Measurements from ENCODE around the gene SARNP. TPM values are rescaled to one million over a fixed set of nuclear protein-coding genes. Genes with fewer than 3 reads are reported as not detected.
"Not testable (repeated sequence)": the region's sequence is repeated elsewhere in the genome, so short reads cannot be mapped to it uniquely, and the experiment has no call there.

Gene SARNP
- total RNA-seq, 2 donors from 2014 or later, result 39.1 to 49.2 TPM

GRCh38 chr12:55838361-55838760 is 20.8 kb upstream of the SARNP start:
- no peaks in the 10 kb centered on the region for H3K27me3 ChIP-seq (replicated peaks; ENCODE audit: insufficient read depth)
- TF ChIP-seq, protein P1, sequence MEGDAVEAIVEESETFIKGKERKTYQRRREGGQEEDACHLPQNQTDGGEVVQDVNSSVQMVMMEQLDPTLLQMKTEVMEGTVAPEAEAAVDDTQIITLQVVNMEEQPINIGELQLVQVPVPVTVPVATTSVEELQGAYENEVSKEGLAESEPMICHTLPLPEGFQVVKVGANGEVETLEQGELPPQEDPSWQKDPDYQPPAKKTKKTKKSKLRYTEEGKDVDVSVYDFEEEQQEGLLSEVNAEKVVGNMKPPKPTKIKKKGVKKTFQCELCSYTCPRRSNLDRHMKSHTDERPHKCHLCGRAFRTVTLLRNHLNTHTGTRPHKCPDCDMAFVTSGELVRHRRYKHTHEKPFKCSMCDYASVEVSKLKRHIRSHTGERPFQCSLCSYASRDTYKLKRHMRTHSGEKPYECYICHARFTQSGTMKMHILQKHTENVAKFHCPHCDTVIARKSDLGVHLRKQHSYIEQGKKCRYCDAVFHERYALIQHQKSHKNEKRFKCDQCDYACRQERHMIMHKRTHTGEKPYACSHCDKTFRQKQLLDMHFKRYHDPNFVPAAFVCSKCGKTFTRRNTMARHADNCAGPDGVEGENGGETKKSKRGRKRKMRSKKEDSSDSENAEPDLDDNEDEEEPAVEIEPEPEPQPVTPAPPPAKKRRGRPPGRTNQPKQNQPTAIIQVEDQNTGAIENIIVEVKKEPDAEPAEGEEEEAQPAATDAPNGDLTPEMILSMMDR (IDR thresholded peaks at IDR 0.05), result no peak
- no peaks in the 10 kb centered on the region for H3K36me3 ChIP-seq
- peaks cover 0 to 17% of the 10 kb centered on the region in 2 donors for H3K4me1 ChIP-seq (ENCODE audit: control insufficient read depth in 1 of 2, low read depth in 2 of 2)
- no peak overlapping the region for H3K4me3 ChIP-seq
- no peak overlapping the region for H3K27ac ChIP-seq
- no peak for ATAC-seq (ENCODE audit: insufficient number of reproducible peaks, low FRiP score, low read depth)
- H3K9me3 ChIP-seq, result no peaks in the 10 kb centered on the region
- no peak for DNase-seq (ENCODE audit: low spot score)

- ATAC-seq (ENCODE audit: insufficient number of reproducible peaks, low FRiP score, low read depth); H3K27me3 ChIP-seq (replicated peaks; ENCODE audit: insufficient read depth); H3K9me3 ChIP-seq; H3K36me3 ChIP-seq; H3K27ac ChIP-seq; H3K4me3 ChIP-seq; DNase-seq (ENCODE audit: low spot score): not testable (repeated sequence)
- peaks cover 9 to 24% of the 10 kb centered on the region in 2 donors for H3K4me1 ChIP-seq (ENCODE audit: control insufficient read depth in 1 of 2, low read depth in 2 of 2)
Measured at GRCh38 chr12:55834400-55834799, 16.9 kb upstream of the SARNP start.

- Histone ChIP-seq H3K4me3 (no peak overlapping the region), H3K9me3 (no peaks in the 10 kb centered on the region), H3K27me3 (replicated peaks; ENCODE audit: insufficient read depth) (no peaks in the 10 kb centered on the region), H3K36me3 (no peaks in the 10 kb centered on the region), H3K4me1 (ENCODE audit: control insufficient read depth in 1 of 2, low read depth in 2 of 2) (peaks cover 12 to 33% of the 10 kb centered on the region in 2 donors), H3K27ac (no peak overlapping the region)
- TF ChIP-seq, protein P1 (IDR thresholded peaks at IDR 0.05), result no peak
- DNase-seq (ENCODE audit: low spot score), result no peak
- ATAC-seq (ENCODE audit: insufficient number of reproducible peaks, low FRiP score, low read depth), result no peak
Measured at GRCh38 chr12:55833056-55833455, 15.5 kb upstream of the SARNP start.

DNA sequence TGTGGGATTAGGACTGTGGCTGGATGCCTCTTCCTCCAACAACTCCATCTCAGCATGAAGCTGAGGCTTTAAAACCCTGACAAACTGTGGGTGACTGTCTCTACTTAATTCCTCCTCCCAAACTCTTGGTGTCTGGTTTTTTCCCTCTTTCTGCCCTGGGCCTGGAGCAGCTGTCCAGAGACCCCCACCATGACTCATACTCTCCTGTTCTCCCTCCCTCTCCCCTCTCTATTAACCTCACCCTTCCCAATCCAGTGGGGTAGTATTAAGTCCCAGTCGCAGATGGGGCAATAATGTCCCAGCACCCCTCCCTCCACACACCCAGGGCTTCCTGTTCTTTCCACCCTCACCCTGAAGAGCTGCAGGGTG is 13.9 kb upstream of the SARNP start:
- TF ChIP-seq, protein P1 (IDR thresholded peaks at IDR 0.05), result no peak
- H3K4me1 ChIP-seq (ENCODE audit: control insufficient read depth in 1 of 2, low read depth in 2 of 2), result peaks cover 19 to 49% of the 10 kb centered on the region in 2 donors
- peak overlapping the region; percentile 89 to 96 for H3K27ac ChIP-seq

GRCh38 chr12:55830601-55831446 is 13.3 kb upstream of the SARNP start:
- peaks cover 23 to 55% of the 10 kb centered on the region in 2 donors for H3K4me1 ChIP-seq (ENCODE audit: control insufficient read depth in 1 of 2, low read depth in 2 of 2)
- ATAC-seq (ENCODE audit: insufficient number of reproducible peaks, low FRiP score, low read depth) (no peak), DNase-seq (ENCODE audit: low spot score) (no peak)
- H3K27ac ChIP-seq, result peak overlapping the region; percentile 89 to 96
- H3K36me3 ChIP-seq, result no peaks in the 10 kb centered on the region
- TF ChIP-seq, protein P1 (IDR thresholded peaks at IDR 0.05), result no peak
- peak overlapping the region; percentile 79 for H3K4me3 ChIP-seq
- H3K27me3 ChIP-seq (replicated peaks; ENCODE audit: insufficient read depth), result no peaks in the 10 kb centered on the region
- H3K9me3 ChIP-seq, result no peaks in the 10 kb centered on the region

More for the DNA sequence above, 13.9 kb upstream of the SARNP start:
- Histone ChIP-seq H3K36me3 (no peaks in the 10 kb centered on the region), H3K9me3 (no peaks in the 10 kb centered on the region), H3K27me3 (replicated peaks; ENCODE audit: insufficient read depth) (no peaks in the 10 kb centered on the region), H3K4me3 (peak overlapping the region; percentile 79)
- DNase-seq (ENCODE audit: low spot score), result no peak
- no peak for ATAC-seq (ENCODE audit: insufficient number of reproducible peaks, low FRiP score, low read depth)
